H1 (cell line): Measurements from ENCODE around the gene N4BP3. TPM values are rescaled to one million over a fixed set of nuclear protein-coding genes. Genes with fewer than 3 reads are reported as not detected.

Source experiments
- CTCF ChIA-PET: fragments of 300-600 bp; sonication (Branson Sonifier 250); formaldehyde crosslinking; loops from one replicate; lab custom pipeline; 2021; ENCODE audit not compliant: partially characterized antibody; lab: Charles Lee
- POLR2A ChIA-PET: fragments of 300-600 bp; sonication (Branson Sonifier 250); formaldehyde crosslinking; loops from one replicate; lab custom pipeline; 2021; ENCODE audit warnings: inconsistent platforms; ENCODE audit not compliant: partially characterized antibody; lab: Charles Lee
- DNase-seq, 2 experiments: peaks; one replicate each; pipeline versions ENCODE4 v3.0.0 to v3.0.0-alpha.2; 2010 to 2022; ENCODE audit warnings: low spot score in 2 of 2, low read depth in 1 of 2, mixed read lengths in 1 of 2
- FAIRE-seq: peaks from 2 replicates; lab custom pipeline; 2011; peaks lifted over from hg19 to GRCh38; lab: Jason Lieb, UNC
- H2AFZ ChIP-seq: 2 replicates; pipeline ENCODE4 v1.8.1; 2012; ENCODE audit warnings: low read length, inconsistent platforms
- H2AK5ac ChIP-seq: 2 replicates; pipeline ENCODE4 v1.6.1; 2013; ENCODE audit warnings: low read depth, low read length
- H2BK120ac ChIP-seq: replicated peaks from 2 replicates; pipeline ENCODE3; 2013; ENCODE audit warnings: low read depth, low read length, inconsistent platforms
- H2BK12ac ChIP-seq: 2 replicates; pipeline ENCODE4 v1.6.1; 2013; ENCODE audit warnings: low read depth, low read length
- H2BK15ac ChIP-seq: 2 replicates; pipeline ENCODE4 v1.6.1; 2013; ENCODE audit warnings: low read length
- H2BK20ac ChIP-seq: 2 replicates; pipeline ENCODE4 v1.6.1; 2013; ENCODE audit warnings: low read length
- H2BK5ac ChIP-seq: 2 replicates; pipeline ENCODE4 v1.6.1; 2013; ENCODE audit warnings: low read depth, low read length
- H3K14ac ChIP-seq: 2 replicates; pipeline ENCODE4 v1.6.1; 2013; ENCODE audit warnings: inconsistent platforms; ENCODE audit not compliant: insufficient read length
- H3K18ac ChIP-seq: 2 replicates; pipeline ENCODE4 v1.6.1; 2013; ENCODE audit warnings: low read length; ENCODE audit errors: extremely low read depth
- H3K23ac ChIP-seq: 2 replicates; pipeline ENCODE4 v1.6.1; 2013; ENCODE audit warnings: inconsistent platforms; ENCODE audit not compliant: insufficient read length
- H3K23me2 ChIP-seq: 2 replicates; pipeline ENCODE4 v1.6.1; 2013; ENCODE audit warnings: low read depth, low read length
- H3K27ac ChIP-seq: 2 replicates; pipeline ENCODE4 v1.6.1; 2011; ENCODE audit warnings: low read depth, low read length, inconsistent platforms
- H3K27me3 ChIP-seq, 4 experiments: replicated peaks in 1 of 4; 1 replicate in 1 of 4; 2 replicates in 3 of 4; pipeline versions ENCODE4 v1.6.1 to v1.8.1; 2011 to 2013; ENCODE audit warnings: low read length in 3 of 4, mild to moderate bottlenecking in 3 of 4, inconsistent platforms in 2 of 4, mixed read lengths in 2 of 4, moderate library complexity in 1 of 4; ENCODE audit not compliant: control insufficient read depth in 3 of 4, insufficient read depth in 3 of 4; ENCODE audit errors: extremely low read depth in 1 of 4
- H3K36me3 ChIP-seq, 4 experiments: 2 replicates each; pipeline versions ENCODE4 v1.6.1 to v1.8.1; 2011 to 2013; ENCODE audit warnings: mild to moderate bottlenecking in 4 of 4, low read length in 3 of 4, moderate library complexity in 2 of 4, control low read depth in 1 of 4, inconsistent platforms in 1 of 4; ENCODE audit not compliant: insufficient read depth in 4 of 4, control insufficient read depth in 2 of 4
- H3K4ac ChIP-seq: replicated peaks from 2 replicates; pipeline ENCODE3; 2013; ENCODE audit warnings: low read length, low read depth, mixed read lengths, inconsistent platforms; ENCODE audit not compliant: insufficient read length
- H3K4me1 ChIP-seq, 4 experiments: replicated peaks in 1 of 4; 1 replicate in 1 of 4; 2 replicates in 3 of 4; pipeline versions ENCODE4 v1.6.1 to v1.8.1; 2011 to 2013; ENCODE audit warnings: low read length in 3 of 4, inconsistent platforms in 2 of 4, mixed read lengths in 1 of 4; ENCODE audit not compliant: insufficient read depth in 4 of 4, control insufficient read depth in 3 of 4
- H3K4me2 ChIP-seq, 2 experiments: 2 replicates each; pipeline versions ENCODE4 v1.6.1 to v1.8.1; 2011 to 2013; ENCODE audit warnings: low read depth in 2 of 2, low read length in 2 of 2, control low read depth in 1 of 2, inconsistent platforms in 1 of 2, mild to moderate bottlenecking in 1 of 2; ENCODE audit not compliant: insufficient read depth in 1 of 2
- H3K4me3 ChIP-seq, 4 experiments: fragments of 200-600, 300-600 bp in 1 of 4; sonication (generic), shearing (Covaris generic), sonication (Bioruptor Twin) in 1 of 4; 2 replicates each; pipeline versions ENCODE4 v1.5.1 to v1.8.1; 2011 to 2016; ENCODE audit warnings: low read length in 4 of 4, low read depth in 3 of 4, control low read depth in 2 of 4, inconsistent platforms in 2 of 4, mild to moderate bottlenecking in 2 of 4, mixed read lengths in 1 of 4, moderate library complexity in 1 of 4; ENCODE audit not compliant: insufficient read depth in 2 of 4; ENCODE audit errors: extremely low read depth in 1 of 4
- H3K56ac ChIP-seq: replicated peaks from 2 replicates; pipeline ENCODE3; 2013; ENCODE audit warnings: low read depth, mild to moderate bottlenecking, mixed read lengths, low read length, inconsistent platforms; ENCODE audit not compliant: insufficient read length
- H3K79me1 ChIP-seq: 2 replicates; pipeline ENCODE4 v1.6.1; 2013; ENCODE audit warnings: low read depth, low read length, control low read depth
- H3K79me2 ChIP-seq, 2 experiments: 2 replicates each; pipeline versions ENCODE4 v1.6.1 to v1.8.1; 2012 to 2013; ENCODE audit warnings: low read length in 2 of 2, mild to moderate bottlenecking in 2 of 2, inconsistent platforms in 1 of 2; ENCODE audit not compliant: insufficient read depth in 2 of 2, control insufficient read depth in 1 of 2
- H3K9ac ChIP-seq, 4 experiments: replicated peaks in 1 of 4; 1 replicate in 1 of 4; 2 replicates in 3 of 4; pipeline versions ENCODE4 v1.6.1 to v1.8.1; 2011 to 2013; ENCODE audit warnings: low read depth in 3 of 4, low read length in 3 of 4, control low read depth in 2 of 4, mild to moderate bottlenecking in 2 of 4, moderate library complexity in 2 of 4, inconsistent platforms in 1 of 4; ENCODE audit errors: extremely low read depth in 1 of 4
- H3K9me3 ChIP-seq, 2 experiments: 2 replicates each; pipeline versions ENCODE4 v1.6.1 to v1.8.1; 2012 to 2013; ENCODE audit warnings: mild to moderate bottlenecking in 2 of 2, moderate library complexity in 2 of 2, control low read depth in 1 of 2, inconsistent platforms in 1 of 2, low read depth in 1 of 2, low read length in 1 of 2, mixed read lengths in 1 of 2; ENCODE audit not compliant: insufficient read depth in 2 of 2
- H4K20me1 ChIP-seq, 2 experiments: replicated peaks in 1 of 2; 2 replicates each; pipeline versions ENCODE3 to v1.8.1; 2011 to 2013; ENCODE audit warnings: inconsistent platforms in 2 of 2, low read length in 2 of 2, mild to moderate bottlenecking in 1 of 2; ENCODE audit not compliant: insufficient read depth in 2 of 2, control insufficient read depth in 1 of 2
- H4K5ac ChIP-seq: 2 replicates; pipeline ENCODE4 v1.6.1; 2013; ENCODE audit warnings: low read length, low read depth, mixed read lengths, inconsistent platforms; ENCODE audit not compliant: insufficient read length
- H4K8ac ChIP-seq: 2 replicates; pipeline ENCODE4 v1.8.0; 2013; ENCODE audit warnings: mild to moderate bottlenecking, moderate library complexity, low read length, inconsistent platforms; ENCODE audit not compliant: insufficient read depth; ENCODE audit errors: extremely low read depth
- H4K91ac ChIP-seq: replicated peaks from 2 replicates; pipeline ENCODE3; 2013; ENCODE audit warnings: low read length, mixed read lengths, inconsistent platforms; ENCODE audit not compliant: insufficient read length
- MAX ChIP-seq: IDR thresholded peaks from 2 replicates; pipeline ENCODE4 v1.6.1; 2012; ENCODE audit warnings: inconsistent platforms
- POLR2AphosphoS5 ChIP-seq: IDR thresholded peaks from 2 replicates; pipeline ENCODE4 v1.6.1; 2011; ENCODE audit warnings: low read depth, low read length
- RNF2 ChIP-seq: fragments of 200-900, 300-1000 bp; sonication (generic); IDR thresholded peaks from 2 replicates; pipeline ENCODE4 v1.7.1; 2016; ENCODE audit warnings: borderline replicate concordance, low read depth, mild to moderate bottlenecking, antibody characterized with exemption, low read length; ENCODE audit not compliant: poor library complexity, severe bottlenecking; ENCODE audit errors: missing control alignments
- WGBS, 2 experiments: shearing (Covaris generic) in 1 of 2; methylation state at CpG; one replicate each; pipeline versions ENCODE4 v1.1.6 to v1.1.7; 2013 to 2015; ENCODE audit warnings: low lambda C conversion rate in 2 of 2, mixed read lengths in 2 of 2, inconsistent platforms in 1 of 2, low coverage in 1 of 2, missing lambda C conversion rate in 1 of 2; ENCODE audit not compliant: insufficient replicate concordance in 2 of 2, insufficient coverage in 1 of 2, insufficient read length in 1 of 2; ENCODE audit errors: extremely low coverage in 1 of 2, missing lambda C conversion rate in 1 of 2; 5-methylcytosine and 5-hydroxymethylcytosine counted together
- polyA plus RNA-seq, 7 experiments: library from polyadenylated mRNA; depleted of rRNA in 3 of 7; stranded (reverse) in 5 of 7; unstranded in 2 of 7; fragments of >200 nt in 5 of 7; fragments of 200-250 nt in 2 of 7; gene quantifications; 1 replicate in 5 of 7; 2 replicates in 1 of 7; 4 replicates in 1 of 7; pipeline versions ENCODE4 v1.2.1 to v1.2.3, GENCODE V29; 2011 to 2013; ENCODE audit warnings: missing spikeins in 2 of 7, mixed read lengths in 2 of 7
- total RNA-seq: library from RNA; stranded (reverse); fragmentation: NEBNext Ultra II Directional; extraction: Animal tissue kit (Norgen Biotek cat#: 25700); gene quantifications from 2 replicates; pipeline ENCODE4 v1.2.1, GENCODE V29; 2021

N4BP3 gene
- total and polyA plus RNA-seq, 2 of the 8 experiments (the other 6 are each of a cell fraction or from before 2014, with no cell fraction given) = 13.1 to 39.2 TPM

- no peak overlapping the region for H3K9ac ChIP-seq
- FAIRE-seq = no peak
- H2BK12ac ChIP-seq = no peak overlapping the region
- WGBS, 2 experiments = 89% methylated on average over 10 of the region's 10 CpGs; no CpG with 5 or more reads in 1 of the 2 experiments
- H4K20me1 ChIP-seq = peaks cover 0 to 23% of the 10 kb centered on the region in 2 experiments
- no peak overlapping the region for H2BK20ac ChIP-seq
- DNase-seq = no peak
- ChIA-PET CTCF (interaction anchor here (1.6 to 9.2 kb wide), 6 partner anchors 10 to 61 kb away, joined by 3 to 125 read pairs (median 22); no protein-coding TSS in a partner anchor), POLR2A (interaction anchor here (1.4 to 40.7 kb wide), 7 partner anchors 11 to 70 kb away, joined by 3 to 1250 read pairs (median 11); partner anchors contain the start of genes N4BP3 and NHP2)
- no peak overlapping the region for H3K56ac ChIP-seq
- no peak overlapping the region for H3K14ac ChIP-seq
- H3K23ac ChIP-seq = no peak overlapping the region
- H2AFZ ChIP-seq = no peak overlapping the region
- no peak overlapping the region for H3K4me3 ChIP-seq
- peaks cover 2 to 71% (median 24%) of the 10 kb centered on the region in 4 experiments; a peak in 6 of 8 replicates for H3K36me3 ChIP-seq
- peak overlapping the region; percentile 51; the same call in 1 of the 2 replicates for H3K27ac ChIP-seq
- no peak overlapping the region for H4K5ac ChIP-seq
- H2BK5ac ChIP-seq = peak overlapping the region; percentile 88
- H3K18ac ChIP-seq = no peak overlapping the region
- H3K27me3 ChIP-seq = no peaks in the 10 kb centered on the region
- no peak overlapping the region for H2BK15ac ChIP-seq
- no peak overlapping the region for H2BK120ac ChIP-seq
- TF ChIP-seq MAX (no peak), POLR2AphosphoS5 (peak; percentile 67; the same call in 1 of the 2 replicates), RNF2 (no peak)
- peaks cover 17% of the 10 kb centered on the region for H3K79me1 ChIP-seq
- H4K91ac ChIP-seq = peak overlapping the region; percentile 25
- H3K79me2 ChIP-seq = peaks cover 0 to 44% of the 10 kb centered on the region in 2 experiments; a peak in 2 of 4 replicates
- no peak overlapping the region; the same call in 1 of the 2 replicates for H4K8ac ChIP-seq
- no peaks in the 10 kb centered on the region for H3K23me2 ChIP-seq
- H3K4me1 ChIP-seq = peaks cover 0 to under 1% (median 0%) of the 10 kb centered on the region in 4 experiments; a peak in 3 of 7 replicates
- H3K4ac ChIP-seq = no peak overlapping the region
- no peak overlapping the region for H3K4me2 ChIP-seq
- no peaks in the 10 kb centered on the region for H3K9me3 ChIP-seq
- no peak overlapping the region for H2AK5ac ChIP-seq
Observed at GRCh38 chr5:178136990-178137389, 23.7 kb downstream of the N4BP3 start.
